GM12878 (cell line): ENCODE results near the gene RMND5A. TPM values are rescaled to one million over a fixed set of nuclear protein-coding genes. Genes with fewer than 3 reads are reported as not detected.

Experiments
- ATAC-seq: fragments of 200-7000 bp; cut with Tn5 transposase; 3 replicates; pipeline ENCODE4 v1.9.1; 2020; ENCODE audit warnings: mild to moderate bottlenecking, moderate library complexity
- BruUV-seq: library from RNA; stranded (reverse); fragments of 400-500 nt; replicated peaks from 2 replicates; lab custom pipeline; 2021; lab: Mats Ljungman, UMichigan
- CTCF ChIA-PET: fragments of 300-600 bp; sonication (Branson Sonifier 250); formaldehyde crosslinking; extraction: SDS; loops from one replicate; lab custom pipeline; 2021; ENCODE audit warnings: inconsistent platforms; lab: Yijun Ruan, JAX
- POLR2A ChIA-PET: fragments of 350-600 bp; formaldehyde crosslinking; extraction: SDS; loops from one replicate; lab custom pipeline; 2021; ENCODE audit warnings: inconsistent platforms; lab: Charles Lee
- RAD21 ChIA-PET: fragments of 300-600 bp; sonication (Branson Sonifier 250); formaldehyde crosslinking; loops from one replicate; lab custom pipeline; 2023; ENCODE audit warnings: antibody characterized with exemption; ENCODE audit not compliant: unreplicated experiment; lab: Charles Lee
- SMC1A ChIA-PET: fragments of 300-600 bp; sonication (Branson Sonifier 250); formaldehyde crosslinking; loops from one replicate; lab custom pipeline; 2023; ENCODE audit not compliant: unreplicated experiment, uncharacterized antibody; lab: Charles Lee
- DNase-seq: peaks from one replicate; pipeline ENCODE4 v3.0.0-alpha.2; 2011; ENCODE audit warnings: low read depth, low spot score
- FAIRE-seq: peaks from 3 replicates; lab custom pipeline; 2011; peaks lifted over from hg19 to GRCh38; lab: Jason Lieb, UNC
- H2AFZ ChIP-seq: 2 replicates; pipeline ENCODE4 v1.6.0; 2011; ENCODE audit warnings: low read depth, low read length, control low read depth; ENCODE audit not compliant: control insufficient read depth
- H3K27ac ChIP-seq: 2 replicates; pipeline ENCODE4 v1.5.1; 2011; ENCODE audit warnings: control low read depth; ENCODE audit not compliant: control insufficient read depth, insufficient read depth
- H3K27me3 ChIP-seq, 2 experiments: replicated peaks in 1 of 2; 2 replicates each; pipeline versions ENCODE4 v1.6.0 to v1.6.1; 2011; ENCODE audit warnings: low read length in 1 of 2; ENCODE audit not compliant: control insufficient read depth in 2 of 2, insufficient read depth in 2 of 2
- H3K36me3 ChIP-seq, 2 experiments: 2 replicates each; pipeline ENCODE4 v1.5.1; 2011; ENCODE audit warnings: low read length in 1 of 2; ENCODE audit not compliant: control insufficient read depth in 2 of 2, insufficient read depth in 2 of 2
- H3K4me1 ChIP-seq: 2 replicates; pipeline ENCODE4 v1.6.1; 2011; ENCODE audit warnings: mild to moderate bottlenecking, low read length, moderate library complexity, mixed read lengths; ENCODE audit not compliant: control insufficient read depth, insufficient read depth
- H3K4me2 ChIP-seq: 2 replicates; pipeline ENCODE4 v1.6.0; 2011; ENCODE audit warnings: control low read depth; ENCODE audit not compliant: control insufficient read depth, insufficient read depth
- H3K4me3 ChIP-seq: fragments of 200-600 bp; sonication (generic); 2 replicates; pipeline ENCODE4 v1.5.1; 2016
- H3K79me2 ChIP-seq: 2 replicates; pipeline ENCODE4 v1.6.0; 2011; ENCODE audit warnings: low read length; ENCODE audit not compliant: control insufficient read depth, insufficient read depth
- H3K9ac ChIP-seq: 2 replicates; pipeline ENCODE4 v1.8.0; 2011; ENCODE audit warnings: low read length, control low read depth, mixed read lengths; ENCODE audit not compliant: control insufficient read depth, insufficient read depth
- H3K9me3 ChIP-seq: replicated peaks from 3 replicates; pipeline ENCODE4 v1.5.1; 2011; ENCODE audit warnings: mild to moderate bottlenecking, low read length; ENCODE audit not compliant: control insufficient read depth, insufficient read depth
- H4K20me1 ChIP-seq: 2 replicates; pipeline ENCODE4 v1.6.0; 2011; ENCODE audit not compliant: control insufficient read depth, insufficient read depth
- BHLHE40 ChIP-seq, 2 experiments: fragments of 450-650 bp in 1 of 2; IDR thresholded peaks; 2 replicates each; pipeline ENCODE4 v1.6.1; 2011 to 2017; ENCODE audit warnings: low read depth in 2 of 2, borderline replicate concordance in 1 of 2, improper control_type of control experiment in 1 of 2, low read length in 1 of 2, mild to moderate bottlenecking in 1 of 2
- ETV6 ChIP-seq, 2 experiments: fragments of 450-650 bp in 1 of 2; IDR thresholded peaks in 1 of 2; conservative IDR thresholded peaks in 1 of 2; 2 replicates each; pipeline ENCODE4 v1.6.1; 2014; ENCODE audit warnings: antibody characterized with exemption in 1 of 2, borderline replicate concordance in 1 of 2, low read depth in 1 of 2, mild to moderate bottlenecking in 1 of 2, moderate library complexity in 1 of 2
- FOXK2 ChIP-seq: fragments of 450-650 bp; IDR thresholded peaks from 2 replicates; pipeline ENCODE4 v1.6.1; 2017; ENCODE audit warnings: mild to moderate bottlenecking, moderate library complexity
- GATAD2B ChIP-seq: fragments of 450-650 bp; conservative IDR thresholded peaks from 2 replicates; pipeline ENCODE4 v1.6.1; 2017; ENCODE audit warnings: low read depth, mild to moderate bottlenecking, moderate library complexity
- KLF5 ChIP-seq: fragments of 450-650 bp; IDR thresholded peaks from 2 replicates; pipeline ENCODE4 v1.6.1; 2014; ENCODE audit warnings: mild to moderate bottlenecking; ENCODE audit not compliant: partially characterized antibody
- MYB ChIP-seq: fragments of 150-350 bp; IDR thresholded peaks from 2 replicates; pipeline ENCODE4 v1.6.1; 2014; ENCODE audit warnings: mild to moderate bottlenecking, low read depth, low read length, borderline replicate concordance
- NFIC ChIP-seq: IDR thresholded peaks from 2 replicates; pipeline ENCODE4 v1.6.1; 2012; ENCODE audit warnings: low read depth, mild to moderate bottlenecking, inconsistent platforms, low read length, moderate library complexity
- WGBS: methylation state at CpG from one replicate; pipeline ENCODE4 v1.1.6; 2016; ENCODE audit warnings: low lambda C conversion rate; ENCODE audit not compliant: insufficient replicate concordance, insufficient coverage; ENCODE audit errors: missing lambda C conversion rate; 5-methylcytosine and 5-hydroxymethylcytosine counted together
- in situ Hi-C: fragments of 300-500 bp; cut with MboI; formaldehyde crosslinking; loops from 9 replicates; pipeline ENCODE4 v1.14.3; 2018; ENCODE audit warnings: mixed read lengths
- intact Hi-C: fragments of 100-400 bp; cut with micrococcal nuclease; formaldehyde crosslinking; loops from one replicate; pipeline ENCODE4 v1.14.2; 2022; ENCODE audit not compliant: unreplicated experiment
- polyA plus RNA-seq, 11 experiments: library from polyadenylated mRNA; depleted of rRNA in 4 of 11; unstranded in 6 of 11; stranded (reverse) in 5 of 11; fragments of >200 nt; fragmentation: Nextera tagmentation in 4 of 11; fragmentation: Illumina TruSeq in 1 of 11; extraction: Ambion mirVana in 4 of 11; extraction: Trizol in 1 of 11; gene quantifications; 1 replicate in 1 of 11; 2 replicates in 10 of 11; pipeline versions ENCODE4 v1.2.1 to v1.2.3, GENCODE V29; 2011 to 2016; ENCODE audit warnings: inconsistent platforms in 2 of 11, missing spikeins in 2 of 11, low read depth in 1 of 11
- total RNA-seq, 4 experiments: library from RNA; depleted of rRNA in 3 of 4; stranded (reverse); fragments of >200 nt in 3 of 4; fragmentation: Illumina TruSeq in 1 of 4; extraction: Trizol in 1 of 4; gene quantifications; 2 replicates each; pipeline versions ENCODE4 v1.2.1 to v1.2.3, GENCODE V29; 2013 to 2021
- TF ChIP-seq, protein P1 (sequence below): fragments of 450-650 bp; formaldehyde crosslinking; IDR thresholded peaks from 2 replicates; pipeline ENCODE4 v1.4.0; 2022; ENCODE audit warnings: mild to moderate bottlenecking, moderate library complexity

Gene RMND5A
- total and polyA plus RNA-seq, 10 of the 15 experiments (the other 5 are each of a cell fraction or from before 2014, with no cell fraction given): 8.3 to 33.6 (median 23.2) TPM

DNA sequence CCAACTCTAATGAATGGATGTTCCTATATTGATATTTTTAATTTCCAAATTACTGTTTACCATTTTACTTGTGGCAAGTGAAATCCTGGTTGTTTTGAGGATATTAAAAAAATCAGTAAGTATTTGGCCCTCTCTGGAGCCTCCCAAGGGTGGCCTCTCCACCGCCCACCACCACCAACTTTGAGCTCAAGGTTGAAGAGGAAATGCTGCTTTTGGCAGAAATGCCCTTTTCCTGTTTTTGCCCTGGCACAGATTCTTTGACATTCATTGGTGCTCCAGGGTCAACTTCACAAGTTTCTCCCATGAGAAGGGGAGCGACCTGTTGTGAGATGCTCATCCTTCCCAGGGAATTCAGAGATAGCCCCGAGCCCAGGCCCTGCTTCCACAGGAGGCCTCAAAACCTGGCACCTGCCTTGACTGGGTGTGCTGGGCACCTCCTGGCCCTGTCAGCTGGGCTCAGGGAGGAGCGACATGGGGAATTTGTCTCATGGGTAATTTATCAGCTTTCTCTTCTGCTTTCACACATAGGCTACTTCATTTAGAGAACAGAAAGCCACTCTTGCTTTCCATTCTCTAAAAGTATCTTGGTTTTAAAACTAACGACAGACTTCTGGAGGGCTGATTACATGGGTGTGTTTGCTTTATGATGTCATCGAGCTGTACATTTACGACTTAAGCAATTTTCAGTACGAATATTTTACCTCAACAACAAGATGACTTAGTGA is 63.7 kb downstream of the RMND5A start (continued):
- TF ChIP-seq NFIC (peak; percentile 40; the same call in 1 of the 2 replicates), MYB (no peak)

DNA sequence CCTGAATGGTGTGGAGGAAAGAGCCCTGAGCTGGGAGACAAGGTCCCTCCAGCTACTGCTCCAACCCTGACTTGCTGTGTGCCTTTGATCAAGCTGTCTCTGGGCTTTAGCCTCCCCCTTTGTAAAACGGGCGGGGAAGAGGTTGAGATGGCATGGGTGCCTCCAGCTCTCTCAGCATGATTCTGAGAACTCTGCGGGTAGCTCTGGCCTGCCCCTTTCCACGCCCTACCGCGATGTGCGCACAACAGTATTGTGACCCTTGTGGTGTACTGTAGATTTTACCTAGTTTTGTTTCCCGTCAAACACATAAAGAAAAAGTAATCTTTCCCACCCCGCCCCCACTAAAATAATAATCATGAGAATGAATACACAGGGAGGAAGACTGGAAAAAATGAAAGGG is 65.4 kb downstream of the RMND5A start:
- TF ChIP-seq KLF5 (no peak), BHLHE40 (IDR thresholded peaks at IDR 0.05; ENCODE audit: borderline replicate concordance in 1 of 2, low read depth in 2 of 2, low read length in 1 of 2) (no peak), FOXK2 (no peak), ETV6 (conservative IDR thresholded peaks at IDR 0.05 in 1 of 2, IDR thresholded peaks at IDR 0.05 in 1 of 2; ENCODE audit: borderline replicate concordance in 1 of 2, low read depth in 1 of 2) (no peak), GATAD2B (no peak)
- TF ChIP-seq, protein P1, sequence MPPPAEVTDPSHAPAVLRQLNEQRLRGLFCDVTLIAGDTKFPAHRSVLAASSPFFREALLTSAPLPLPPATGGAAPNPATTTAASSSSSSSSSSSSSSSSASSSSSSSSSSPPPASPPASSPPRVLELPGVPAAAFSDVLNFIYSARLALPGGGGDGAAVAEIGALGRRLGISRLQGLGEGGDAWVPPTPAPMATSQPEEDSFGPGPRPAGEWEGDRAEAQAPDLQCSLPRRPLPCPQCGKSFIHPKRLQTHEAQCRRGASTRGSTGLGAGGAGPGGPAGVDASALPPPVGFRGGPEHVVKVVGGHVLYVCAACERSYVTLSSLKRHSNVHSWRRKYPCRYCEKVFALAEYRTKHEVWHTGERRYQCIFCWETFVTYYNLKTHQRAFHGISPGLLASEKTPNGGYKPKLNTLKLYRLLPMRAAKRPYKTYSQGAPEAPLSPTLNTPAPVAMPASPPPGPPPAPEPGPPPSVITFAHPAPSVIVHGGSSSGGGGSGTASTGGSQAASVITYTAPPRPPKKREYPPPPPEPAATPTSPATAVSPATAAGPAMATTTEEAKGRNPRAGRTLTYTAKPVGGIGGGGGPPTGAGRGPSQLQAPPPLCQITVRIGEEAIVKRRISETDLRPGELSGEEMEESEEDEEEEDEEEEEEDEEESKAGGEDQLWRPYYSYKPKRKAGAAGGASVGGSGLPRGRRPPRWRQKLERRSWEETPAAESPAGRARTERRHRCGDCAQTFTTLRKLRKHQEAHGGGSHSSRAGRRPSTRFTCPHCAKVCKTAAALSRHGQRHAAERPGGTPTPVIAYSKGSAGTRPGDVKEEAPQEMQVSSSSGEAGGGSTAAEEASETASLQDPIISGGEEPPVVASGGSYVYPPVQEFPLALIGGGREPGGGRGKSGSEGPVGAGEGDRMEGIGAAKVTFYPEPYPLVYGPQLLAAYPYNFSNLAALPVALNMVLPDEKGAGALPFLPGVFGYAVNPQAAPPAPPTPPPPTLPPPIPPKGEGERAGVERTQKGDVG (CRISPR knock-in tag): no peak
- H4K20me1 ChIP-seq: no peaks in the 10 kb centered on the region
- in situ Hi-C loops: no loop called here
- H3K9me3 ChIP-seq: no peaks in the 10 kb centered on the region; the same call in 2 of the 3 replicates
- H3K9ac ChIP-seq: no peak overlapping the region
- ChIA-PET RAD21 (no interaction called here), SMC1A (no interaction called here), CTCF (no interaction called here), POLR2A (interaction anchor here (0.5 to 0.7 kb wide), 2 partner anchors 28 to 1795 kb away, joined by 4 read pairs; no protein-coding TSS in a partner anchor)
- ATAC-seq (no peak), FAIRE-seq (no peak), DNase-seq (no peak)
- H3K27me3 ChIP-seq: peaks cover 9 to 10% of the 10 kb centered on the region in 2 experiments
- BruUV-seq: no TSS peak
- H3K4me1 ChIP-seq: peaks cover 12% of the 10 kb centered on the region
- no peak overlapping the region for H3K4me2 ChIP-seq
- no peak overlapping the region for H3K27ac ChIP-seq
- no peaks in the 10 kb centered on the region for H3K79me2 ChIP-seq
- no peak overlapping the region for H3K4me3 ChIP-seq
- H2AFZ ChIP-seq: no peak overlapping the region
- H3K36me3 ChIP-seq: no peaks in the 10 kb centered on the region
- intact Hi-C loops: no loop called here
- WGBS: 89% methylated on average over 9 of the region's 9 CpGs
